Aorta (tissue), 5 donors: ENCODE data around the gene COX20. TPM values are rescaled to one million over a fixed set of nuclear protein-coding genes. Genes with fewer than 3 reads are reported as not detected.

Experiments used
- ATAC-seq: fragments of 200-7000 bp; cut with Tn5 transposase; one replicate; pipeline ENCODE4 v1.9.1; 2022; ENCODE audit warnings: moderate library complexity; ENCODE audit not compliant: low FRiP score
- DNase-seq, 2 donors: peaks; one replicate each; pipeline ENCODE4 v3.0.0-alpha.2; 2020
- H3K27ac ChIP-seq, 2 donors: one replicate each; pipeline ENCODE4 v1.5.1; 2013; ENCODE audit warnings: low read length in 2 of 2, mild to moderate bottlenecking in 2 of 2, moderate library complexity in 2 of 2, control low read depth in 1 of 2, inconsistent platforms in 1 of 2, low read depth in 1 of 2
- H3K27me3 ChIP-seq, 2 donors: one replicate each; pipeline ENCODE4 v1.6.1; 2013; ENCODE audit warnings: control low read depth in 1 of 2, low read length in 1 of 2, mild to moderate bottlenecking in 1 of 2, moderate library complexity in 1 of 2; ENCODE audit not compliant: insufficient read depth in 2 of 2, control insufficient read depth in 1 of 2
- H3K36me3 ChIP-seq, 2 donors: one replicate each; pipeline ENCODE4 v1.6.1; 2013; ENCODE audit warnings: control low read depth in 1 of 2, low read length in 1 of 2, mild to moderate bottlenecking in 1 of 2; ENCODE audit not compliant: insufficient read depth in 2 of 2, control insufficient read depth in 1 of 2
- H3K4me1 ChIP-seq, 2 donors: one replicate each; pipeline ENCODE4 v1.6.1; 2013; ENCODE audit warnings: low read length in 2 of 2, control low read depth in 1 of 2, mild to moderate bottlenecking in 1 of 2, moderate library complexity in 1 of 2; ENCODE audit not compliant: insufficient read depth in 2 of 2, control insufficient read depth in 1 of 2
- H3K4me3 ChIP-seq, 2 donors: one replicate each; pipeline ENCODE4 v1.5.1; 2013; ENCODE audit warnings: low read length in 2 of 2, control low read depth in 1 of 2, mild to moderate bottlenecking in 1 of 2
- H3K9me3 ChIP-seq: one replicate; pipeline ENCODE4 v1.6.1; 2013; ENCODE audit warnings: mild to moderate bottlenecking, low read length; ENCODE audit not compliant: control insufficient read depth
- WGBS, 2 donors: extraction: QIAGEN DNeasy Blood & Tissue Kit; methylation state at CpG; one replicate each; pipeline ENCODE4 v1.1.7; 2013; 5-methylcytosine and 5-hydroxymethylcytosine counted together
- intact Hi-C, 2 donors: fragments of 100-400 bp; cut with DNase I; formaldehyde crosslinking; loops; one replicate each; pipeline versions ENCODE4 v1.14.2 to v1.15.0; 2022
- polyA plus RNA-seq, 2 donors: library from polyadenylated mRNA; stranded (reverse); fragments of 200-250 nt; gene quantifications; one replicate each; pipeline ENCODE4 v1.2.3, GENCODE V29; 2013
- total RNA-seq, 2 donors: library from RNA; stranded (reverse); fragmentation: NEBNext Ultra II Directional; extraction: Animal tissue kit (Norgen Biotek cat#: 25700); gene quantifications; one replicate each; pipeline ENCODE4 v1.2.1, GENCODE V29; 2021
- donor health status: healthy with polysubstance abuse.
- donor health status: Bipolar disorder and iron deficiency.
- donor health status: DM: no; HTN: no; CAD: no.
- donor health status: DM: no; HTN: no; CAD: no.
- donor health status: DM: yes; HTN: yes; CAD: no.

COX20 gene
- total and polyA plus RNA-seq, 4 donors: 22.8 to 110 (median 51.7) TPM

GRCh38 chr1:244796719-244797406, 38.6 kb upstream of the COX20 start:
- Histone ChIP-seq H3K4me1 (no peaks in the 10 kb centered on the region), H3K36me3 (no peaks in the 10 kb centered on the region), H3K27ac (no peak overlapping the region), H3K9me3 (no peaks in the 10 kb centered on the region), H3K27me3 (no peaks in the 10 kb centered on the region), H3K4me3 (no peak overlapping the region)
- ATAC-seq (peak; percentile 89), DNase-seq (no peak)
- intact Hi-C loops: loop anchor here (2.0 to 5.0 kb wide), 2 partner anchors 145 to 194 kb away; partner anchors contain the start of gene DESI2 (in 1 of the 2)
- 41 to 43% methylated on average over 10 of the region's 10 CpGs for WGBS, 2 donors

GRCh38 chr1:244800821-244801220, 34.6 kb upstream of the COX20 start:
- H3K27ac ChIP-seq: no peak overlapping the region
- H3K27me3 ChIP-seq: no peaks in the 10 kb centered on the region
- ATAC-seq (no peak), DNase-seq (no peak)
- H3K9me3 ChIP-seq: no peaks in the 10 kb centered on the region
- H3K4me1 ChIP-seq: no peaks in the 10 kb centered on the region
- intact Hi-C loops: loop anchor here (5.0 kb wide), 1 partner anchor 241 kb away; no protein-coding TSS in a partner anchor
- WGBS, 2 donors: 87 to 90% methylated on average over 9 of the region's 9 CpGs
- H3K36me3 ChIP-seq: no peaks in the 10 kb centered on the region
- H3K4me3 ChIP-seq: no peak overlapping the region

- no peak overlapping the region for H3K27ac ChIP-seq
- no peaks in the 10 kb centered on the region for H3K36me3 ChIP-seq
- 57 to 59% methylated on average over 14 of the region's 14 CpGs for WGBS, 2 donors
- no peak for ATAC-seq
- H3K9me3 ChIP-seq: no peaks in the 10 kb centered on the region
- intact Hi-C loops: loop anchor here (5.0 kb wide), 1 partner anchor 241 kb away; no protein-coding TSS in a partner anchor
- H3K4me3 ChIP-seq: no peak overlapping the region
- H3K27me3 ChIP-seq: no peaks in the 10 kb centered on the region
- no peak for DNase-seq
- H3K4me1 ChIP-seq: no peaks in the 10 kb centered on the region
Observed at GRCh38 chr1:244801246-244801645, 34.2 kb upstream of the COX20 start.

- no peak overlapping the region for H3K27ac ChIP-seq
- 58 to 64% methylated on average over 14 of the region's 14 CpGs for WGBS, 2 donors
- H3K4me1 ChIP-seq: no peaks in the 10 kb centered on the region
- intact Hi-C loops: loop anchor here (5.0 kb wide), 1 partner anchor 240 kb away; no protein-coding TSS in a partner anchor
- no peak overlapping the region for H3K4me3 ChIP-seq
- ATAC-seq: no peak
- no peaks in the 10 kb centered on the region for H3K9me3 ChIP-seq
- H3K36me3 ChIP-seq: no peaks in the 10 kb centered on the region
- DNase-seq: peak in 1 of 2 donors; percentile 43
- no peaks in the 10 kb centered on the region for H3K27me3 ChIP-seq
Observed at GRCh38 chr1:244802041-244802440, 33.4 kb upstream of the COX20 start.

GRCh38 chr1:244802556-244803239, 32.8 kb upstream of the COX20 start:
- Histone ChIP-seq H3K36me3 (no peaks in the 10 kb centered on the region), H3K4me1 (no peaks in the 10 kb centered on the region), H3K27me3 (no peaks in the 10 kb centered on the region), H3K27ac (no peak overlapping the region), H3K4me3 (no peak overlapping the region), H3K9me3 (no peaks in the 10 kb centered on the region)
- 86% methylated on average over 16 of the region's 16 CpGs for WGBS, 2 donors
- ATAC-seq (no peak), DNase-seq (no peak)
- intact Hi-C loops: loop anchor here (5.0 kb wide), 1 partner anchor 240 kb away; no protein-coding TSS in a partner anchor

GRCh38 chr1:244804841-244805240, 30.6 kb upstream of the COX20 start:
- Histone ChIP-seq H3K27me3 (no peaks in the 10 kb centered on the region), H3K9me3 (no peaks in the 10 kb centered on the region), H3K4me1 (no peaks in the 10 kb centered on the region), H3K4me3 (no peak overlapping the region), H3K27ac (no peak overlapping the region), H3K36me3 (no peaks in the 10 kb centered on the region)
- 89 to 92% methylated on average over 8 of the region's 8 CpGs for WGBS, 2 donors
- intact Hi-C loops: loop anchor here (5.0 kb wide), 1 partner anchor 237 kb away; no protein-coding TSS in a partner anchor
- DNase-seq (peak in 1 of 2 donors; percentile 55), ATAC-seq (no peak)

- intact Hi-C loops: no loop called here
- ATAC-seq (no peak), DNase-seq (no peak)
- no peaks in the 10 kb centered on the region for H3K4me1 ChIP-seq
- H3K4me3 ChIP-seq: no peak overlapping the region
- no peaks in the 10 kb centered on the region for H3K27me3 ChIP-seq
- no peaks in the 10 kb centered on the region for H3K9me3 ChIP-seq
- H3K36me3 ChIP-seq: no peaks in the 10 kb centered on the region
- H3K27ac ChIP-seq: no peak overlapping the region
Observed at GRCh38 chr1:244807138-244807537, 28.3 kb upstream of the COX20 start.

GRCh38 chr1:244810221-244810620, 25.2 kb upstream of the COX20 start:
- Histone ChIP-seq H3K27ac (no peak overlapping the region), H3K36me3 (no peaks in the 10 kb centered on the region), H3K4me3 (no peak overlapping the region), H3K27me3 (no peaks in the 10 kb centered on the region), H3K4me1 (no peaks in the 10 kb centered on the region), H3K9me3 (no peaks in the 10 kb centered on the region)
- ATAC-seq: no peak
- WGBS, 2 donors: 91 to 92% methylated on average over 22 of the region's 22 CpGs
- no peak for DNase-seq
- intact Hi-C loops: no loop called here

- ATAC-seq: no peak
- H3K27me3 ChIP-seq: no peaks in the 10 kb centered on the region
- DNase-seq: no peak
- H3K36me3 ChIP-seq: no peaks in the 10 kb centered on the region
- no peaks in the 10 kb centered on the region for H3K9me3 ChIP-seq
- H3K4me3 ChIP-seq: no peak overlapping the region
- H3K27ac ChIP-seq: no peak overlapping the region
- intact Hi-C loops: no loop called here
- H3K4me1 ChIP-seq: no peaks in the 10 kb centered on the region
- 59 to 66% methylated on average over 6 of the region's 6 CpGs for WGBS, 2 donors
Observed at GRCh38 chr1:244813327-244813726, 22.1 kb upstream of the COX20 start.
